ENCODE data around the gene MBLAC1.
A peak's percentile ranks its signal among the peaks of the same experiment; 100 is the strongest.

Gene MBLAC1

DNA sequence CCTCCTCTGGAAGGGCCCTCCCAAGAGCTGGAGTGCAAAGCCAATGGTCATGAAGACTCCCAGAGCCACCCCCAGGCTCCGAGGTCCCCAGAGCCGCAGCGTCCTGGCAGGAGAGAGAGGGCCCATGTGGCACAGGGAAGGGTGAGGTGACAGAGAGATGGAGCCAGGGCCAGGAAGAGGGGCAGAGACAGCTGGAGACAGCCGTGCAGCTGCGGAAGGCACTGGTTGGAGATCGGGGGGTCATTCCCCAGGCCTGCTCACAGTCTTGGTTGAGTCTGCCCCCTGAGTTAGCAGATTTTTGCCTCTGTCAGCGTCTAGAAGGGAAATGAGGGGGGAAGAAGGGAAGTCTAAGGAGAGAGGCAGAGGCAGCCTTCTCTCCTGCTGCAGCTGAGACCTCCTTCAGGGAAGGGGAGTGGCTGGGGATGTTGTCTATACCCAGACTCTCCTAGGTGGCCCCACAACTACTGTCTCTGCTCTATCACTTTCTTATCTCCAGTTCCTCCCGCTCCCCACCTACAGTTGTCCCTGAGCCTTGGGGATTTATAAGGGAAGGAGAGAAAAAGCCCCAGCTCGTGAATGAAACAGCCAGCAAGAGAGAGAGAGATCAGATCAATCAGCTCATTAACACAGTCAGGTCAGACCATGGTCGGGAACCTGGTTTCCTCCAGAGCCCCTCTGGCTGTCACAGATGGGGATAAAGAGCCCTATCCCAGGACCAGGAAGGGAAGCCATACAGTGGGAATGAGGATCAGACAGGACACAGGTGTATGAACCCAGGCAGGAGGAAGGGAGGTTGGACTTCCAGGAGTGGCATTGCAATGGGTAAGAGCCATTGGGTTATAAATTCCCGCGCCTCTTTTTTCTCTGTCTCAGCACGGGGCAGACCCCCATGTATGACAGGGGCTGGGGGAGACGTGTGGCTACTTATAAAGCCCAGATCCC is 40.5 kb downstream of the MBLAC1 start:
- H3K4me3 ChIP-seq = peak overlapping the region; percentile 65
- TF ChIP-seq FOXP2 (optimal IDR thresholded peaks at IDR 0.05; ENCODE audit: control extremely low read depth, extremely low read length, insufficient read depth) (no peak), POLR2AphosphoS5 (IDR thresholded peaks at IDR 0.05; ENCODE audit: borderline replicate concordance, low read depth, low read length) (peak; percentile 18; the same call in 1 of the 2 replicates), EZH2 (IDR thresholded peaks at IDR 0.05) (no peak)
- no peaks in the 10 kb centered on the region for H3K9me3 ChIP-seq (ENCODE audit: low read depth, low read length)
- H3K27ac ChIP-seq = no peak overlapping the region; the same call in 1 of the 2 replicates
- H3K9ac ChIP-seq (ENCODE audit: insufficient read length) = peak overlapping the region; percentile 34
- H3K36me3 ChIP-seq (ENCODE audit: insufficient read depth, low read length) = no peaks in the 10 kb centered on the region
- no peak for DNase-seq (ENCODE audit: low read depth, low spot score)

DNA sequence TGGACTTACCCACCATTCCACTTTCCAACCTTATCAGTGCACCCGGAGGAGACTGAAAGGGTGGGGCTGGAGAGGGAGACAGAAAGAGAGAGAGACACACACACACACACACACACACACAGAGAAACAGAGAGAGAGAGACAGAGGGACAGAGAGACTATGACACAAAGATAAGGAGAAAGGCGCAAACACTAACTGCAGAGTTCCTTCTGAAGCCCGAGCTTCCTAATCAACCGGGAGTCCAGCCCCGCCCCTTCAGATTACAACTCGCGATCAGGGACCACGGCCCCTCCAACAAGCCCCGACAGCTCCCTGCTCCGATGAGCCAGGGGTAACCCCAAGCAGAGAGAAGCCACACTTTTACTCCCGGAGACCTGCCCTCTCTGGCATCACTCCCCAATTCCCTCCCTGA is 41.2 kb downstream of the MBLAC1 start:
- peak overlapping the region; percentile 65 for H3K4me3 ChIP-seq
- no peaks in the 10 kb centered on the region for H3K9me3 ChIP-seq (ENCODE audit: low read depth, low read length)
- H3K27ac ChIP-seq = no peak overlapping the region
- DNase-seq (ENCODE audit: low read depth, low spot score) = no peak
- H3K36me3 ChIP-seq (ENCODE audit: insufficient read depth, low read length) = no peaks in the 10 kb centered on the region
- H3K9ac ChIP-seq (ENCODE audit: insufficient read length) = peak overlapping the region; percentile 34
- TF ChIP-seq FOXP2 (optimal IDR thresholded peaks at IDR 0.05; ENCODE audit: control extremely low read depth, extremely low read length, insufficient read depth) (no peak), POLR2AphosphoS5 (IDR thresholded peaks at IDR 0.05; ENCODE audit: borderline replicate concordance, low read depth, low read length) (no peak), EZH2 (IDR thresholded peaks at IDR 0.05) (no peak)

DNA sequence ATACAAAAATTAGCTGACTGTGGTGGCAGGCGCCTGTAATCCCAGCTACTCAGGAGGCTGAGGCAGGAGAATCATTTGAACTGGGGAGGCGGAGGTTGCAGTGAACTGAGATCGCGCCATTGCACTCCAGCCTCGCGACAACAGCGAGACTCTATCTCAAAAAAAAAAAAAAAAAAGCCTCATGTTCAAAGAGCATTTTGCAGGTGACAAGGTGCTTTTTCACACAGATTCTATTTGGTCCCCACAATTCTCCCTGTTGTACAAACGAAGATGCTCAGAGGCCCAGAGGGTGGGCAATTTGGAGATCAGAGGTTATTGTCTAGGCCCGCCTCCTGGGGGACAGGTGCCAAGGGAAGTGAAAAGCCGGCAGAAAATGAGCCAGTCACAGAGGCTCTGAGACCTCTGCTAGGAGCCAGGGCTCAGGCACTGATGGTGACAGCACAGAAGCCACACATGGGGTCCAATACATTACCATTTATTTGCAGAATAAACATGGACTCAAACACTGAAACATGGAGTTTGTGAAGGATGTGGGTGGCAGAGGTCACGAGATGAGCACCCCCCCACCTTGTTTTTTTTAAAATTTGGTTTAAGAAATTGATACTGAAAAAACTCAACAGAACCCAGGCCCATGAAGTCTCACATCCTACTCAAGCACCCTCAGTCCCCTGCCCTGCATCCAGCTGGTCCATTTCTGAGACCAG is 42.5 kb downstream of the MBLAC1 start:
- no peaks in the 10 kb centered on the region for H3K9me3 ChIP-seq (ENCODE audit: low read depth, low read length)
- peaks cover 5% of the 10 kb centered on the region; the same call in 1 of the 2 replicates for H3K36me3 ChIP-seq (ENCODE audit: insufficient read depth, low read length)
- no peak overlapping the region for H3K4me3 ChIP-seq
- no peak overlapping the region for H3K9ac ChIP-seq (ENCODE audit: insufficient read length)
- DNase-seq (ENCODE audit: low read depth, low spot score) = no peak
- no peak overlapping the region for H3K27ac ChIP-seq
- TF ChIP-seq POLR2AphosphoS5 (IDR thresholded peaks at IDR 0.05; ENCODE audit: borderline replicate concordance, low read depth, low read length) = no peak

DNA sequence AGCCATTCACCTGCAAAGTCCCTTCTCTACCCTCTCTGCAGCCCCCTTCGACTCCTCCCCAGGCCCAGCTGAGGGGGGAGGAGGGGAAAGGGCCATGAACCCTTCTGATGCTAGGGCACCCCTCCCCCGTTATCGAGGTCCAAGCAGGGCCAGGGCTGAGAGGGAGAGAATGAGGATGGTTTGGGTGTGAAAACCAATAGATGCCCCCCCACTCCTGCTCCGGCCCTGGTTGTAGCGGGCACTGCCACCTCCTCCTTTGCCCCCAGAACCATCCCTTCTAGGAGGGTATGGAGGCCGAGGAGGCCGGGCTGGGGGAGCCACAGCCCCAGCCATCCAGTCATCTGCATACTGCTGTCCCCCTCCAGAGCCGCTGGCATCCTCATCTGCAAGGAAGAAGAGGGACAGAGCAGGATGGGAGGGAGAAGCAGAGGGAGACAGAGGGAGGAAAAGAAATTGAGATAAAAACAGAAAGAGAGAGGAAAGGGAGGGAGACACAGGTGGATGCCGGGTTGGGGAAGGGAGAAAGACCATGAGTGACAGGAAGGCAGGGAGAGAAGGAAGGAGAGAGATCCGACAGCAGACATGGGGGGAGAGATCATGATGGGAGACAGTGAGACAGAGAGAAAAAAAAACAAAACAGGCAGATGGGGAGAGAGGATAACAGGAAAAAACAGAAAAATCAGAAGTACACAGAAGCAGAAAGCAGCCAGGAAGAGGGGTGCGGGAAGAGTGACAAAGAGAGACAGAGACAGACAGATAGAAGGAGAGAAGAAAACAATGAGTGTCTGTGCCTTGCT is 43.5 kb downstream of the MBLAC1 start:
- Histone ChIP-seq H3K4me3 (no peak overlapping the region), H3K9me3 (ENCODE audit: low read depth, low read length) (no peaks in the 10 kb centered on the region), H3K27ac (no peak overlapping the region), H3K36me3 (ENCODE audit: insufficient read depth, low read length) (peaks cover 15% of the 10 kb centered on the region; the same call in 1 of the 2 replicates), H3K9ac (ENCODE audit: insufficient read length) (no peak overlapping the region)
- no peak for TF ChIP-seq POLR2AphosphoS5 (IDR thresholded peaks at IDR 0.05; ENCODE audit: borderline replicate concordance, low read depth, low read length)
- no peak for TF ChIP-seq FOXP2 (optimal IDR thresholded peaks at IDR 0.05; ENCODE audit: control extremely low read depth, extremely low read length, insufficient read depth)
- no peak for TF ChIP-seq EZH2 (IDR thresholded peaks at IDR 0.05)
- DNase-seq (ENCODE audit: low read depth, low spot score) = no peak

DNA sequence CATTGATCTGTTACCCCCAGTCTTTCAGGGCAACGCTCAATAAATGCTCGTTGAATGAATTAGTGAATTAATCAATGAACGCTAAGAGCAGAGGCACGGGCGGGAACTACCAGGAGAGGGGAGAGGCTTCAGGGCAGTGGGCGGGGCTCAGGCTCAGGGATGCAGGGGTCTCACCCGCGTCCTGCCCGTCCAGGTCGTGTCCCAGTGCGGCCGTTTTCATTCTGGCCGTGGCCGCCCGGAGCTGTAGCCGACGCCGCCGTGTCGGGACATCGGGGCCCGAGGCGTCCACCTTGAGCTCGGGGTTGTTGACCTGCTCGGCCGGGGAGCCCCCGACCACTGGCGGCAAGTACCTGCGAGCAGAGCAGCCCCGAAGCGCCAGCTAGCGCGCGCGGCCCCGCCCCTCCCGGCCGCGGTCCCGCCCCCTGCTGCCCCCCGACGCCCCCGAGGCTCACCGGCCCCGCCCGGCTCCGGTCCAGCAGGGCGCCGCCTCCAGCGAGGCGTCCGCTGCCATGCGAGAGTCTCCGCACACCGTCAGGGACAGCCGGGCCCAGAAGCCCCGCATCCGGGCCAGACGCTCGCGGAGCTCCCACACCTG is 44.4 kb downstream of the MBLAC1 start:
- DNase-seq (ENCODE audit: low read depth, low spot score) = no peak
- Histone ChIP-seq H3K9ac (ENCODE audit: insufficient read length) (no peak overlapping the region), H3K27ac (no peak overlapping the region), H3K36me3 (ENCODE audit: insufficient read depth, low read length) (peaks cover 16% of the 10 kb centered on the region; the same call in 1 of the 2 replicates), H3K4me3 (no peak overlapping the region), H3K9me3 (ENCODE audit: low read depth, low read length) (no peaks in the 10 kb centered on the region)
- TF ChIP-seq EZH2 (IDR thresholded peaks at IDR 0.05) (no peak), POLR2AphosphoS5 (IDR thresholded peaks at IDR 0.05; ENCODE audit: borderline replicate concordance, low read depth, low read length) (no peak), FOXP2 (optimal IDR thresholded peaks at IDR 0.05; ENCODE audit: control extremely low read depth, extremely low read length, insufficient read depth) (no peak)

DNA sequence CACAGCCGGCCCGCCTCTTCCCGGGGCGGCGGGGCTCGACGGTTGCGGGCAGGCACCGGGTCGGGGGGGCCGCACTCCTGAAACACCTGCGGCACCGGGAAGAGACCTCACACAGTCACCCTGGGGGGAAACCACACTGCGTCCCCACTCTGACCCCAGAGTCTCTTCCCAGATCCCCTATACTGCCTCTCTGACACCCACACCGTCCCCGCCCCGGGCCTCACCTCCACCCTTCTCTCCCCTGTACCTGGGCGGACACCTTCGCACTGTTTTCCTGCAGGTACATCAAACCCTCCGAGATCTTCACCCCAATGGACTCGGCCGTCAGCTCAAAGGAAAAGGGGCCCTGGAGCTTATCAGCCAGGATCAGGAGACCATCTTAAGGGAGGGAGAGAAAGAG is 45.1 kb downstream of the MBLAC1 start:
- Histone ChIP-seq H3K27ac (no peak overlapping the region), H3K36me3 (ENCODE audit: insufficient read depth, low read length) (peaks cover 16% of the 10 kb centered on the region; the same call in 1 of the 2 replicates), H3K9ac (ENCODE audit: insufficient read length) (no peak overlapping the region), H3K4me3 (no peak overlapping the region), H3K9me3 (ENCODE audit: low read depth, low read length) (no peaks in the 10 kb centered on the region)
- TF ChIP-seq POLR2AphosphoS5 (IDR thresholded peaks at IDR 0.05; ENCODE audit: borderline replicate concordance, low read depth, low read length) = no peak; the same call in 1 of the 2 replicates
- no peak for TF ChIP-seq FOXP2 (optimal IDR thresholded peaks at IDR 0.05; ENCODE audit: control extremely low read depth, extremely low read length, insufficient read depth)
- TF ChIP-seq EZH2 (IDR thresholded peaks at IDR 0.05) = no peak
- no peak for DNase-seq (ENCODE audit: low read depth, low spot score)

DNA sequence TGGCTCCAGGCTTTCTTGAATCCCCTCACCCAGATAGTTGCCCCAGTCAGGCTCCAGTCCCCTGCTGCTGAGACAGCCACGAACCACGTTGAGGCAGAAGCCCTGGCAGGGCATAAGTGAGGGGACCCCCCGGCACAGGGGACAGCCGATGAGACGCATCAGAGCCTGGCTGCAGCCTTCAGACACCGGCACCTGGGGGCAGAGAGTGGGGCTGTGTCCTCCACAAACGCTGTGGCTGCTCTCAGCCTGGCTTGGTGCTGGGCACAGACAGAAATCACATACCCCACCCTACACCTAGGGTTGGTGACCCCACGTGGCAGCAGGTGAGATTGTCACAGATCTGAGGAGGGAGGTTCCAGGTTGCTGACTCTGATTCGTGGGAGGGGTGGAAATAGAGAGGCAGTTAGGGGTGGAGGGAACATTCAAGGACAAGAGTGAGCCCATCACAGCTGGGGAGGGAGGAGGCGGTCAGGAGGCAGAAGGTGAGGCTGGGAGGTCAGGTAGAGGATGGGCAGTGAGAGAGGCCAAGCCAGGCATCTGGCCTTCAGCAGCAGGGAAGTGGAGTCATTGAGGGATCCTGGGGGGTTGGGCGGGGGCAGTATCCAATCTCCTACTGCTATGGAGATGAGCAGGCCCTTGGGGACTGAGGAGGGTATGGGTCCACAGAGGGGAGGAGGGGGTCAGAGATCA is 47.2 kb downstream of the MBLAC1 start:
- no peak overlapping the region for H3K4me3 ChIP-seq
- H3K9ac ChIP-seq (ENCODE audit: insufficient read length) = no peak overlapping the region
- H3K36me3 ChIP-seq (ENCODE audit: insufficient read depth, low read length) = peaks cover 16% of the 10 kb centered on the region; the same call in 1 of the 2 replicates
- TF ChIP-seq POLR2AphosphoS5 (IDR thresholded peaks at IDR 0.05; ENCODE audit: borderline replicate concordance, low read depth, low read length) (no peak), FOXP2 (optimal IDR thresholded peaks at IDR 0.05; ENCODE audit: control extremely low read depth, extremely low read length, insufficient read depth) (no peak), EZH2 (IDR thresholded peaks at IDR 0.05) (no peak)
- no peaks in the 10 kb centered on the region for H3K9me3 ChIP-seq (ENCODE audit: low read depth, low read length)
- DNase-seq (ENCODE audit: low read depth, low spot score) = no peak
- no peak overlapping the region for H3K27ac ChIP-seq

Measured in SK-N-MC (cell line).